Gastroesophageal sphincter (tissue), 4 donors: ENCODE results near the gene EFNA1. TPM values are rescaled to one million over a fixed set of nuclear protein-coding genes. Genes with fewer than 3 reads are reported as not detected.

Source experiments
- ATAC-seq: fragments of 150-250 bp; one replicate; pipeline ENCODE4 v1.9.1; 2016; ENCODE audit warnings: mild to moderate bottlenecking, moderate library complexity
- H3K27ac ChIP-seq, 4 donors: fragments of 200-600 bp; sonication (generic) in 3 of 4; 1 replicate in 3 of 4; 2 replicates in 1 of 4; pipeline ENCODE4 v1.5.1; 2016 to 2019
- H3K27me3 ChIP-seq: fragments of 200-600 bp; sonication (generic); one replicate; pipeline ENCODE4 v1.5.1; 2019
- H3K36me3 ChIP-seq, 2 donors: fragments of 200-600 bp; sonication (generic); one replicate each; pipeline ENCODE4 v1.5.1; 2019; ENCODE audit warnings: control low read depth in 1 of 2
- H3K4me1 ChIP-seq, 3 donors: fragments of 200-600 bp; sonication (generic); 1 replicate in 2 of 3; 2 replicates in 1 of 3; pipeline ENCODE4 v1.5.1; 2016 to 2019; ENCODE audit warnings: control low read depth in 2 of 3
- H3K4me3 ChIP-seq, 2 donors: fragments of 200-600 bp; sonication (generic); one replicate each; pipeline ENCODE4 v1.5.1; 2019; ENCODE audit warnings: mild to moderate bottlenecking in 1 of 2, moderate library complexity in 1 of 2
- H3K9me3 ChIP-seq, 3 donors: fragments of 200-600 bp; sonication (generic); one replicate each; pipeline ENCODE4 v1.5.1; 2017 to 2019; ENCODE audit warnings: control low read depth in 2 of 3
- CTCF ChIP-seq, 4 experiments: fragments of 200-600 bp in 2 of 4; fragments of 450-650 bp in 2 of 4; sonication (generic) in 1 of 4; IDR thresholded peaks; one replicate each; pipeline ENCODE4 v1.5.1; 2017 to 2019; ENCODE audit warnings: antibody characterized with exemption in 4 of 4, mild to moderate bottlenecking in 2 of 4, moderate library complexity in 2 of 4
- EP300 ChIP-seq: sonication (generic); formaldehyde crosslinking; IDR thresholded peaks from one replicate; pipeline ENCODE4 v1.6.1; 2017; ENCODE audit warnings: antibody characterized with exemption, mild to moderate bottlenecking
- POLR2A ChIP-seq, 2 donors: fragments of 450-650 bp; IDR thresholded peaks; one replicate each; pipeline ENCODE4 v1.6.1; 2017; ENCODE audit warnings: antibody characterized with exemption in 2 of 2, mild to moderate bottlenecking in 2 of 2, moderate library complexity in 1 of 2
- POLR2AphosphoS5 ChIP-seq: sonication (generic); formaldehyde crosslinking; IDR thresholded peaks from one replicate; pipeline ENCODE4 v1.6.1; 2017; ENCODE audit warnings: antibody characterized with exemption
- WGBS, 2 donors: methylation state at CpG; one replicate each; pipeline ENCODE4 v1.1.5; 2018; ENCODE audit warnings: low coverage in 1 of 2; 5-methylcytosine and 5-hydroxymethylcytosine counted together
- total RNA-seq, 4 donors: library from RNA; depleted of rRNA; stranded (reverse); fragments of >200 nt; gene quantifications; one replicate each; pipeline ENCODE4 v1.1.0, GENCODE V29; 2016

EFNA1 gene
- total RNA-seq, 4 donors from 2014 or later, result 13.1 to 25.8 (median 16.1) TPM

- Histone ChIP-seq H3K9me3 (no peaks in the 10 kb centered on the region), H3K36me3 (no peaks in the 10 kb centered on the region), H3K4me3 (no peak overlapping the region), H3K27me3 (no peaks in the 10 kb centered on the region), H3K27ac (no peak overlapping the region), H3K4me1 (peaks cover 0 to 8% (median 0%) of the 10 kb centered on the region in 3 donors)
- no peak for TF ChIP-seq POLR2AphosphoS5
- no peak for TF ChIP-seq CTCF (IDR thresholded peaks at IDR 0.05)
- no peak for TF ChIP-seq POLR2A (IDR thresholded peaks at IDR 0.05)
- no peak for TF ChIP-seq EP300
- no peak for ATAC-seq
- 79 to 80% methylated on average over 3 to 4 of the region's 6 CpGs for WGBS, 2 donors
Observed at GRCh38 chr1:155106862-155107261, 20.8 kb upstream of the EFNA1 start.

DNA sequence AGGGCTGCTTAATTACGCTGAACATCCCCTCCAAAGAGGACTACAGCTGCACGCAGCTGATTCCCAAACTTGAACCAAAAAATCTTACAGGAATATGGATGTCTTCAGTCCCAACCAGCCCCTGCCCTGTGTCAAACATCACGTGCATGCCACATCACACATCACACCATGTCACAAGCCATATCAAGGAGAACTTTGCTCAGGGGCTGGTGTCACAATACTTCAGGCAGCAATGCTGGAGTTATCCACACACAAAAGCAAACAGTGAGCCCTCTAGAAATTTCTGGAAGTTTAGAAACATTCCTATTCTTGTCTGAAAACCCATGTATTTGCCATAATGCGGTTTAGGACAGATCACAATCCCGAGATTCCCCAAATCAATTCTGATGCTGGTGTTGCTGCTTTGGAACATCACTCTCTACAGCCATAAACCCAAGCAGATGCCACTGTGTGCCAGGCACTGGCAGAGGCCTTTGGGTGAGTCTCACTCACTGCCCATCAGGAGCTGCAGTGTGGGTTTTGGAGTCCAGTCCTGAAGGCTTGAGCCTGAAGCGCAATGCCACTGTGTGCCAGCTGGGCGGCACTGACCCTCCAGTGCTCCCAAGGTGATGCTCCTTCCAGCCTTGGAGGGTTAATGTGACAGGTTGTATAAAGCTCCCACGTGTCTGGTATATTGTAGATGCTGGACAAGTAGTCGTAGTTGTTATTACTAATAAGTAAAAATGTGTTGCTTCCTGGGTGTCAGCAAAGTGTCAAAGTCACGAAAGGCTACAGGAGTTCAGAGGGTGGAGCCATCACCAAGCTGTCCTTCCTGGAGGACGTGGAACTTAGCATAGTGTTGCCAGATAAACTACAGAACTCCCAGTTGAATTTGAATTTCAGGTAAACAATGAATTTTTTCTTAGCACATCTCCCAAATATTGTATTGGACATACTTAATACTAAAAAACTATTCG lies 20.1 kb upstream of the EFNA1 start:
- peaks cover 0 to 8% (median 0%) of the 10 kb centered on the region in 3 donors for H3K4me1 ChIP-seq
- ATAC-seq, result no peak
- WGBS, 2 donors, result 70 to 71% methylated on average over 5 to 11 of the region's 12 CpGs

GRCh38 chr1:155108296-155108695 lies 19.4 kb upstream of the EFNA1 start:
- H3K36me3 ChIP-seq, result no peaks in the 10 kb centered on the region
- no peak overlapping the region for H3K27ac ChIP-seq
- peaks cover 0 to 8% (median 0%) of the 10 kb centered on the region in 3 donors for H3K4me1 ChIP-seq
- no peak for ATAC-seq
- no peaks in the 10 kb centered on the region for H3K27me3 ChIP-seq
- WGBS, 2 donors, result 74 to 80% methylated on average over 4 to 5 of the region's 5 CpGs
- H3K4me3 ChIP-seq, result no peak overlapping the region
- no peak for TF ChIP-seq POLR2A (IDR thresholded peaks at IDR 0.05)
- no peak for TF ChIP-seq POLR2AphosphoS5
- TF ChIP-seq CTCF (IDR thresholded peaks at IDR 0.05), result no peak
- TF ChIP-seq EP300, result no peak
- H3K9me3 ChIP-seq, result no peaks in the 10 kb centered on the region

More for the DNA sequence above, 20.1 kb upstream of the EFNA1 start:
- Histone ChIP-seq H3K27me3 (no peaks in the 10 kb centered on the region), H3K9me3 (no peaks in the 10 kb centered on the region), H3K36me3 (no peaks in the 10 kb centered on the region), H3K4me3 (no peak overlapping the region), H3K27ac (no peak overlapping the region)
- TF ChIP-seq CTCF (IDR thresholded peaks at IDR 0.05) (no peak), EP300 (no peak), POLR2AphosphoS5 (no peak), POLR2A (IDR thresholded peaks at IDR 0.05) (no peak)

DNA sequence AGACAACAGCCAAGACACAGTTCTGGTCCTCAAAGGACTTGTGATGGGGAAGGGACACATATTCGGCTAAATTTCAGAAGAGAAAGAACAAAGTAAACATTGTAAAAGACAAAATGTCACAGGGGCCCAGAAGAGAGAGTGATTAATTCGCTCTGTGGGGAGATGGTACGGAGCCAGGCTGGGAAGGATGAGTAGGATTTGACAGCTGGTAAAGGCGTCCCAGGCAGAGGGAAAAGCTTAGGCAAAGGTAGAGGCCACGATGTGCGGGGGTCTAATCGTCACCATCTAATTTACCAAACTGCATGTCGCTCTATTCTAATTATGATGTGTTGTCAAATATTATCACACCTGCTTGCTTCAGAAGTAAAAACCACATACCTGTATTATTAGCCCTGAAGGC lies 17.3 kb upstream of the EFNA1 start:
- no peak overlapping the region for H3K4me3 ChIP-seq
- TF ChIP-seq EP300, result no peak
- TF ChIP-seq CTCF (IDR thresholded peaks at IDR 0.05), result no peak
- no peak for TF ChIP-seq POLR2A (IDR thresholded peaks at IDR 0.05)
- no peak for TF ChIP-seq POLR2AphosphoS5
- no peaks in the 10 kb centered on the region for H3K4me1 ChIP-seq
- H3K27ac ChIP-seq, result no peak overlapping the region
- H3K27me3 ChIP-seq, result no peaks in the 10 kb centered on the region
- WGBS, 2 donors, result 71 to 84% methylated on average over 8 of the region's 8 CpGs
- H3K36me3 ChIP-seq, result no peaks in the 10 kb centered on the region
- no peak for ATAC-seq
- H3K9me3 ChIP-seq, result no peaks in the 10 kb centered on the region

DNA sequence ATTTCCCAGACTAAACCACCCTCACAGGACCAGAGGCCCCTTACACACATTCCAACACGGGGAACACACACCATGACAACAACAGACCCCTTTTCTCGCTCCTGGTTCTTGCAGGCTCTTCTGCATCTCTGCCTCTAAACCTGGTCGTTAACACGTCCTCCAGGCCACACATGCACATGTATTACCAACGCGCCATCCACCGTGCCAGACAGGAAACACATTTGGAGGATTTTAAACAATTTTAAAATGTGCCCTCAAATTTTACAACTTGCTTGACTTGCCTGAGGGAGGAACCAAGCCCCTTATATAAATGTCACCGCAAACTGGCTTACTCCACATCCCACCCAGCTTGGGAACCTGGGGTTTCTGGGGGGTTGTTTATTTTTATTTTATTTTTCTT lies 16.9 kb upstream of the EFNA1 start:
- no peaks in the 10 kb centered on the region for H3K36me3 ChIP-seq
- H3K4me3 ChIP-seq, result no peak overlapping the region
- 70 to 83% methylated on average over 8 of the region's 8 CpGs for WGBS, 2 donors
- no peaks in the 10 kb centered on the region for H3K9me3 ChIP-seq
- H3K4me1 ChIP-seq, result no peaks in the 10 kb centered on the region
- H3K27me3 ChIP-seq, result no peaks in the 10 kb centered on the region
- no peak overlapping the region for H3K27ac ChIP-seq
- TF ChIP-seq POLR2A (IDR thresholded peaks at IDR 0.05) (no peak), POLR2AphosphoS5 (no peak), EP300 (no peak), CTCF (IDR thresholded peaks at IDR 0.05) (no peak)
- ATAC-seq, result no peak
